ENCODE measurements around the gene SLFN5. TPM values are rescaled to one million over a fixed set of nuclear protein-coding genes. Genes with fewer than 3 reads are reported as not detected.

Gene SLFN5
- total and polyA plus RNA-seq, 2 of the 13 experiments (the other 11 are each of a cell fraction or from before 2014, with no cell fraction given) = 0.25 to 0.35 TPM

DNA sequence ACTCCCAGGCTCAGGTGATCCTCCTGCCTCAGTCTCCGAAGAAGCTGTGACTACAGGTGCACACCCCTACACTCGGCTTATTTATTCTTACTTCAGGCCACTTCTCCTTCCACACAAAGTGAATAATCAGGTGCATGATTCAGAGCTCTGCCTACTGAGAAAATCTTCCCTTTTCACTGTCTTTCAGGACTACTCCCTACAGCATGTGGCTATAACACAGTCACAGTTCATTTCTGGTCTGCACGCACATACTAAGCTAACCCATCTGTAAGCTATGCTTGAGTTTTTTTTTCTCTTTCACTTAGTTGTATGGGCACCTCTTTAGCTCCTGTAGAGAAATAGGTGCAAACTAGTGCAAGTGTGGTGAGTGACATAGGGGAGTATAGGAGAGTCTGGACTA lies 7.6 kb upstream of the SLFN5 start:
- H3K27me3 ChIP-seq (ENCODE audit: control insufficient read depth in 1 of 2, insufficient read depth in 2 of 2, low read length in 2 of 2) = no peaks in the 10 kb centered on the region; a peak in 1 of 5 replicates
- DNase-seq (ENCODE audit: low spot score) (no peak), ATAC-seq (no peak), FAIRE-seq (no peak)
- no peaks in the 10 kb centered on the region for H3K36me3 ChIP-seq (replicated peaks in 1 of 2; ENCODE audit: control insufficient read depth in 1 of 2, insufficient read depth in 2 of 2, low read length in 2 of 2)
- no peaks in the 10 kb centered on the region for H3K79me2 ChIP-seq (ENCODE audit: insufficient read depth, low read length)
- H3K9ac ChIP-seq (ENCODE audit: insufficient read depth, low read depth, low read length) = no peak overlapping the region
- intact Hi-C loops (cut with micrococcal nuclease; ENCODE audit: unreplicated experiment) = no loop called here
- POLR2A ChIA-PET = no interaction called here
- 2% methylated on average over 3 of the region's 3 CpGs for WGBS (ENCODE audit: low lambda C conversion rate)
- H2AFZ ChIP-seq (ENCODE audit: low read length) = no peak overlapping the region
- H3K4me3 ChIP-seq (replicated peaks in 1 of 3; ENCODE audit: insufficient read depth in 1 of 3, low read depth in 2 of 3, low read length in 3 of 3) = no peak overlapping the region
- CTCF ChIA-PET (ENCODE audit: low intra/inter-chr PET ratio, low total read pairs) = no interaction called here
- no peak overlapping the region for H3K4me2 ChIP-seq (ENCODE audit: low read depth, low read length)
- in situ Hi-C loops (cut with HindIII; ENCODE audit: extremely low pct_ligation_motif_present, low pct_unique_long_range_greater_than_20kb) = no loop called here
- no TSS peak for BruUV-seq (replicated peaks)
- H3K4me1 ChIP-seq (ENCODE audit: insufficient read depth, low read length) = no peaks in the 10 kb centered on the region
- TF ChIP-seq, protein P1, sequence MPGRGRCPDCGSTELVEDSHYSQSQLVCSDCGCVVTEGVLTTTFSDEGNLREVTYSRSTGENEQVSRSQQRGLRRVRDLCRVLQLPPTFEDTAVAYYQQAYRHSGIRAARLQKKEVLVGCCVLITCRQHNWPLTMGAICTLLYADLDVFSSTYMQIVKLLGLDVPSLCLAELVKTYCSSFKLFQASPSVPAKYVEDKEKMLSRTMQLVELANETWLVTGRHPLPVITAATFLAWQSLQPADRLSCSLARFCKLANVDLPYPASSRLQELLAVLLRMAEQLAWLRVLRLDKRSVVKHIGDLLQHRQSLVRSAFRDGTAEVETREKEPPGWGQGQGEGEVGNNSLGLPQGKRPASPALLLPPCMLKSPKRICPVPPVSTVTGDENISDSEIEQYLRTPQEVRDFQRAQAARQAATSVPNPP (CRISPR knock-in tag; IDR thresholded peaks at IDR 0.05) = no peak
- TF ChIP-seq, protein P2, sequence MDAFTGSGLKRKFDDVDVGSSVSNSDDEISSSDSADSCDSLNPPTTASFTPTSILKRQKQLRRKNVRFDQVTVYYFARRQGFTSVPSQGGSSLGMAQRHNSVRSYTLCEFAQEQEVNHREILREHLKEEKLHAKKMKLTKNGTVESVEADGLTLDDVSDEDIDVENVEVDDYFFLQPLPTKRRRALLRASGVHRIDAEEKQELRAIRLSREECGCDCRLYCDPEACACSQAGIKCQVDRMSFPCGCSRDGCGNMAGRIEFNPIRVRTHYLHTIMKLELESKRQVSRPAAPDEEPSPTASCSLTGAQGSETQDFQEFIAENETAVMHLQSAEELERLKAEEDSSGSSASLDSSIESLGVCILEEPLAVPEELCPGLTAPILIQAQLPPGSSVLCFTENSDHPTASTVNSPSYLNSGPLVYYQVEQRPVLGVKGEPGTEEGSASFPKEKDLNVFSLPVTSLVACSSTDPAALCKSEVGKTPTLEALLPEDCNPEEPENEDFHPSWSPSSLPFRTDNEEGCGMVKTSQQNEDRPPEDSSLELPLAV (CRISPR knock-in tag; conservative IDR thresholded peaks at IDR 0.05; ENCODE audit: low read depth) = no peak
- TF ChIP-seq HMGA1 (CRISPR knock-in tag; conservative IDR thresholded peaks at IDR 0.05) (no peak), ZNF547 (CRISPR knock-in tag; IDR thresholded peaks at IDR 0.05) (no peak), ZNF761 (CRISPR knock-in tag; conservative IDR thresholded peaks at IDR 0.05) (no peak), NFKBIZ (CRISPR knock-in tag; IDR thresholded peaks at IDR 0.05) (no peak), RAD21 (CRISPR knock-in tag; IDR thresholded peaks at IDR 0.05) (no peak), ZNF607 (CRISPR knock-in tag; IDR thresholded peaks at IDR 0.05; ENCODE audit: borderline replicate concordance) (no peak), SSRP1 (CRISPR knock-in tag; IDR thresholded peaks at IDR 0.05) (no peak), ZKSCAN8 (CRISPR knock-in tag; IDR thresholded peaks at IDR 0.05; ENCODE audit: borderline replicate concordance) (no peak), TBL1XR1 (IDR thresholded peaks at IDR 0.05; ENCODE audit: borderline replicate concordance, low read length, partially characterized antibody) (no peak)
- TF ChIP-seq, protein P3, sequence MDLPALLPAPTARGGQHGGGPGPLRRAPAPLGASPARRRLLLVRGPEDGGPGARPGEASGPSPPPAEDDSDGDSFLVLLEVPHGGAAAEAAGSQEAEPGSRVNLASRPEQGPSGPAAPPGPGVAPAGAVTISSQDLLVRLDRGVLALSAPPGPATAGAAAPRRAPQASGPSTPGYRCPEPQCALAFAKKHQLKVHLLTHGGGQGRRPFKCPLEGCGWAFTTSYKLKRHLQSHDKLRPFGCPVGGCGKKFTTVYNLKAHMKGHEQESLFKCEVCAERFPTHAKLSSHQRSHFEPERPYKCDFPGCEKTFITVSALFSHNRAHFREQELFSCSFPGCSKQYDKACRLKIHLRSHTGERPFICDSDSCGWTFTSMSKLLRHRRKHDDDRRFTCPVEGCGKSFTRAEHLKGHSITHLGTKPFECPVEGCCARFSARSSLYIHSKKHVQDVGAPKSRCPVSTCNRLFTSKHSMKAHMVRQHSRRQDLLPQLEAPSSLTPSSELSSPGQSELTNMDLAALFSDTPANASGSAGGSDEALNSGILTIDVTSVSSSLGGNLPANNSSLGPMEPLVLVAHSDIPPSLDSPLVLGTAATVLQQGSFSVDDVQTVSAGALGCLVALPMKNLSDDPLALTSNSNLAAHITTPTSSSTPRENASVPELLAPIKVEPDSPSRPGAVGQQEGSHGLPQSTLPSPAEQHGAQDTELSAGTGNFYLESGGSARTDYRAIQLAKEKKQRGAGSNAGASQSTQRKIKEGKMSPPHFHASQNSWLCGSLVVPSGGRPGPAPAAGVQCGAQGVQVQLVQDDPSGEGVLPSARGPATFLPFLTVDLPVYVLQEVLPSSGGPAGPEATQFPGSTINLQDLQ (CRISPR knock-in tag; IDR thresholded peaks at IDR 0.05) = no peak
- TF ChIP-seq, protein P4, sequence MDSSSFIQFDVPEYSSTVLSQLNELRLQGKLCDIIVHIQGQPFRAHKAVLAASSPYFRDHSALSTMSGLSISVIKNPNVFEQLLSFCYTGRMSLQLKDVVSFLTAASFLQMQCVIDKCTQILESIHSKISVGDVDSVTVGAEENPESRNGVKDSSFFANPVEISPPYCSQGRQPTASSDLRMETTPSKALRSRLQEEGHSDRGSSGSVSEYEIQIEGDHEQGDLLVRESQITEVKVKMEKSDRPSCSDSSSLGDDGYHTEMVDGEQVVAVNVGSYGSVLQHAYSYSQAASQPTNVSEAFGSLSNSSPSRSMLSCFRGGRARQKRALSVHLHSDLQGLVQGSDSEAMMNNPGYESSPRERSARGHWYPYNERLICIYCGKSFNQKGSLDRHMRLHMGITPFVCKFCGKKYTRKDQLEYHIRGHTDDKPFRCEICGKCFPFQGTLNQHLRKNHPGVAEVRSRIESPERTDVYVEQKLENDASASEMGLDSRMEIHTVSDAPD (CRISPR knock-in tag; IDR thresholded peaks at IDR 0.05) = no peak
- no peak overlapping the region for H3K27ac ChIP-seq (ENCODE audit: extremely low read length, insufficient read depth, low read length)
- H4K20me1 ChIP-seq (ENCODE audit: insufficient read depth, low read length) = no peaks in the 10 kb centered on the region
- H3K9me3 ChIP-seq (ENCODE audit: low read length) = no peaks in the 10 kb centered on the region
